Trophoblast cell (in vitro differentiated cells and primary cell): Measurements from ENCODE around the gene SLAIN1.
"Not testable (repeated sequence)": the region's sequence is repeated elsewhere in the genome, so short reads cannot be mapped to it uniquely, and the experiment has no call there.

Experiments
- DNase-seq, 2 donors: peaks; one replicate each; pipeline ENCODE4 v3.0.0-alpha.2; 2016
- H2AFZ ChIP-seq: 2 replicates; pipeline ENCODE4 v1.6.1; 2013; ENCODE audit warnings: low read length, moderate library complexity, mild to moderate bottlenecking; ENCODE audit not compliant: insufficient read depth, poor library complexity
- H2AK5ac ChIP-seq: 2 replicates; pipeline ENCODE4 v1.6.1; 2013; ENCODE audit warnings: mild to moderate bottlenecking, low read length
- H2BK120ac ChIP-seq: 2 replicates; pipeline ENCODE4 v1.6.1; 2013; ENCODE audit warnings: low read length, mild to moderate bottlenecking, moderate library complexity; ENCODE audit not compliant: insufficient read depth, poor library complexity
- H2BK12ac ChIP-seq: 2 replicates; pipeline ENCODE4 v1.6.1; 2013; ENCODE audit warnings: mild to moderate bottlenecking, low read length, moderate library complexity
- H2BK5ac ChIP-seq: 2 replicates; pipeline ENCODE4 v1.6.1; 2013; ENCODE audit warnings: low read length, low read depth, moderate library complexity, mild to moderate bottlenecking; ENCODE audit not compliant: poor library complexity
- H3K14ac ChIP-seq: 2 replicates; pipeline ENCODE4 v1.6.1; 2013; ENCODE audit warnings: mild to moderate bottlenecking, low read length
- H3K18ac ChIP-seq: 2 replicates; pipeline ENCODE4 v1.6.1; 2013; ENCODE audit warnings: mild to moderate bottlenecking, low read length
- H3K23ac ChIP-seq: 2 replicates; pipeline ENCODE4 v1.6.1; 2013; ENCODE audit warnings: low read length
- H3K27ac ChIP-seq: 2 replicates; pipeline ENCODE4 v1.5.1; 2013; ENCODE audit warnings: low read depth, mild to moderate bottlenecking, inconsistent platforms, low read length, moderate library complexity
- H3K27me3 ChIP-seq: 2 replicates; pipeline ENCODE4 v1.6.1; 2013; ENCODE audit warnings: inconsistent platforms, mild to moderate bottlenecking, low read length, moderate library complexity; ENCODE audit not compliant: insufficient read depth
- H3K36me3 ChIP-seq, 2 experiments: 1 replicate in 1 of 2; 2 replicates in 1 of 2; pipeline ENCODE4 v1.6.1; 2013; ENCODE audit warnings: low read length in 2 of 2, mild to moderate bottlenecking in 2 of 2, moderate library complexity in 1 of 2; ENCODE audit not compliant: insufficient read depth in 2 of 2, control insufficient read depth in 1 of 2
- H3K4ac ChIP-seq: 2 replicates; pipeline ENCODE4 v1.6.1; 2013; ENCODE audit warnings: low read depth, mild to moderate bottlenecking, low read length, moderate library complexity
- H3K4me1 ChIP-seq, 2 experiments: 1 replicate in 1 of 2; 2 replicates in 1 of 2; pipeline ENCODE4 v1.6.1; 2013; ENCODE audit warnings: low read length in 2 of 2, mild to moderate bottlenecking in 2 of 2, moderate library complexity in 1 of 2; ENCODE audit not compliant: insufficient read depth in 2 of 2, control insufficient read depth in 1 of 2
- H3K4me2 ChIP-seq: 2 replicates; pipeline ENCODE4 v1.6.1; 2013; ENCODE audit warnings: inconsistent platforms, mild to moderate bottlenecking, low read length, moderate library complexity
- H3K4me3 ChIP-seq: 2 replicates; pipeline ENCODE4 v1.5.1; 2013; ENCODE audit warnings: mild to moderate bottlenecking, low read depth, low read length, inconsistent platforms
- H3K79me1 ChIP-seq: one replicate; pipeline ENCODE4 v1.6.1; 2013; ENCODE audit warnings: low read length
- H3K79me2 ChIP-seq: 2 replicates; pipeline ENCODE4 v1.6.1; 2013; ENCODE audit warnings: low read length, mild to moderate bottlenecking; ENCODE audit not compliant: control insufficient read depth, insufficient read depth, poor library complexity
- H3K9ac ChIP-seq: 2 replicates; pipeline ENCODE4 v1.6.1; 2013; ENCODE audit warnings: mild to moderate bottlenecking, low read length
- H3K9me3 ChIP-seq: 2 replicates; pipeline ENCODE4 v1.6.1; 2013; ENCODE audit warnings: low read depth, mild to moderate bottlenecking, control low read depth, inconsistent platforms, low read length; ENCODE audit not compliant: insufficient read depth
- H4K12ac ChIP-seq: 2 replicates; pipeline ENCODE4 v1.6.1; 2013; ENCODE audit warnings: low read depth, mild to moderate bottlenecking, low read length, moderate library complexity
- H4K8ac ChIP-seq: 2 replicates; pipeline ENCODE4 v1.6.1; 2013; ENCODE audit warnings: low read depth, mild to moderate bottlenecking, low read length, moderate library complexity
- H4K91ac ChIP-seq: one replicate; pipeline ENCODE4 v1.6.1; 2013; ENCODE audit warnings: low read depth, mild to moderate bottlenecking, low read length, moderate library complexity
- WGBS: extraction: QIAGEN DNeasy Blood & Tissue Kit; methylation state at CpG from one replicate; pipeline ENCODE4 v1.1.7; 2013; ENCODE audit warnings: missing lambda C conversion rate; ENCODE audit not compliant: insufficient read length, insufficient coverage; ENCODE audit errors: extremely low coverage; 5-methylcytosine and 5-hydroxymethylcytosine counted together

SLAIN1 gene

DNA sequence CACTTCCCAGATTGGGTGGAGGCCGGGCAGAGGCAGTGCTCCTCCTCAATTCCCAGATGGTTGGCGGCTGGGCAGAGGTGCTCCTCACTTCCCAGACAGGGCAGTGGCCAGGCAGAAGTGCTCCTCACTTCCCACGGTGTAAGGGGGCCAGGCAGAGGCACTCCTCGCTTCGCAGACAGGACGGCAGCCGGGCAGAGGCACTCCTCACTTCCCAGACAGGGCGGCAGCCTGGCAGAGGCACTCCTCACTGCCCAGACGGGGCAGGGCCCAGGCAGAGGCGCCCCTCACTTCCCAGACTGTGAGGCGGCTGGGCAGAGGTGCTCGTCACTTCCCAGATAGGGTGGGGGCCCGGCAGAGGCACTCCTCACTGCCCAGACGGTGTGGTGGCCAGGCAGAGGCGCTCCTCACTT is 36.6 kb upstream of the SLAIN1 start:
- peaks cover 9% of the 10 kb centered on the region for H3K9me3 ChIP-seq
- H2BK120ac ChIP-seq = no peak overlapping the region
- H3K18ac ChIP-seq = no peak overlapping the region
- H3K23ac ChIP-seq = no peak overlapping the region
- H3K27ac ChIP-seq = no peak overlapping the region
- no peaks in the 10 kb centered on the region for H3K79me2 ChIP-seq
- H3K4me3 ChIP-seq = no peak overlapping the region
- H4K12ac ChIP-seq = no peak overlapping the region
- no peaks in the 10 kb centered on the region for H3K79me1 ChIP-seq
- no peak overlapping the region for H3K9ac ChIP-seq
- no peaks in the 10 kb centered on the region for H3K27me3 ChIP-seq
- no peak overlapping the region for H4K91ac ChIP-seq
- DNase-seq = no peak
- no peaks in the 10 kb centered on the region for H3K4me1 ChIP-seq
- H2BK5ac ChIP-seq = no peak overlapping the region
- no peak overlapping the region for H4K8ac ChIP-seq
- H2AFZ ChIP-seq = no peak overlapping the region
- H2BK12ac ChIP-seq = no peak overlapping the region
- no peak overlapping the region for H3K4me2 ChIP-seq
- no peak overlapping the region for H3K14ac ChIP-seq
- no CpG with 5 or more reads among the region's 15 CpGs for WGBS
- H3K4ac ChIP-seq = no peak overlapping the region
- H2AK5ac ChIP-seq = no peak overlapping the region
- H3K36me3 ChIP-seq = no peaks in the 10 kb centered on the region

DNA sequence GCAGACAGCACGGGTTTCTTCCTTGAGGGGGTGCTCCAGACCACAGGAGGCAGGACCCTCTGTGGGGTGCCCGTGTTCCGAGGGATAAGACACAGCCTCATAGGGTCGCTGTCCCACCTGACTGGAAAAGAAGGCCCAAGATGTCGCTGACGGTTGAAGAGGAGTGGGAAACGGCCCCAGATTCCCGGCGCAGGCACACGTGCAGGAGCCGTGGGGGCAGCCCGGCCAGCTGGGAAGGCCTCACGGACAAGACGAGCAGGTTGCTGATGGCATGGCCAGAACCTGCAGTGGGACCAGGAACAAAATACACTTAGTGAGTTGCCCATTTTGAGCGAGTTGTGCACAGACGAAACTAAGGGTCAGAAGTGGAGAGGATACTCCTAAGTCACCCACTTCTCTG is 35.2 kb upstream of the SLAIN1 start:
- not testable (repeated sequence) for H2BK120ac ChIP-seq, H3K27me3 ChIP-seq, H3K36me3 ChIP-seq, H3K4me3 ChIP-seq, H3K27ac ChIP-seq, H2BK5ac ChIP-seq, H3K9ac ChIP-seq, H2AFZ ChIP-seq, H2BK12ac ChIP-seq, H4K8ac ChIP-seq, H3K4me2 ChIP-seq, DNase-seq, H3K14ac ChIP-seq, H3K79me2 ChIP-seq, H4K91ac ChIP-seq, H2AK5ac ChIP-seq, H3K79me1 ChIP-seq, H3K4me1 ChIP-seq, H3K4ac ChIP-seq, H3K18ac ChIP-seq, H4K12ac ChIP-seq, H3K9me3 ChIP-seq, H3K23ac ChIP-seq
- WGBS = no CpG with 5 or more reads among the region's 16 CpGs

DNA sequence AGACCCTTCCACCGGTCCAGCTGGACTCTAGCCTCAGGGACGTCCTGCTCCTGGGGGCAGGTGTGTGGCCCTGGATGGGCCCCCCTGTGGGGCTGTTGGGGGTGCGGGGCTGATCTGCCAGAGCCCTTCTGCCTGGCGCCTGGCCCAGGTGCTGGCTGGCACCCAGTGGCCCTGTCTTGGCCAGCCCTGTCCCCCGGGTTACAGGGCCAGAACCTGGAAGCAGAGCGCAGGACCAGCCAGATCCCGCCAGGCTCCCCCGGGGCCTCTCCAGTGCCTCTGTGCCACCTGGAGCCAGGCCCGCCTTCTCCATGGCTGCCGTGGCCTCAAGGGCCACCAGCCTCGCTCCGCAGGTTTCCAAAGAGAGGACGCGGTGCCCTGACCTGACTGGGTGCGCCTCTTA is 34.7 kb upstream of the SLAIN1 start:
- H3K18ac ChIP-seq, H4K8ac ChIP-seq, DNase-seq, H3K4me1 ChIP-seq, H3K23ac ChIP-seq, H3K4me3 ChIP-seq, H3K27ac ChIP-seq, H3K9me3 ChIP-seq, H3K9ac ChIP-seq, H3K36me3 ChIP-seq, H3K27me3 ChIP-seq, H2BK120ac ChIP-seq, H2BK12ac ChIP-seq, H2AK5ac ChIP-seq, H2AFZ ChIP-seq, H4K91ac ChIP-seq, H3K79me1 ChIP-seq, H3K4me2 ChIP-seq, H3K4ac ChIP-seq, H2BK5ac ChIP-seq, H3K79me2 ChIP-seq, H3K14ac ChIP-seq, H4K12ac ChIP-seq: not testable (repeated sequence)
- no CpG with 5 or more reads among the region's 15 CpGs for WGBS

DNA sequence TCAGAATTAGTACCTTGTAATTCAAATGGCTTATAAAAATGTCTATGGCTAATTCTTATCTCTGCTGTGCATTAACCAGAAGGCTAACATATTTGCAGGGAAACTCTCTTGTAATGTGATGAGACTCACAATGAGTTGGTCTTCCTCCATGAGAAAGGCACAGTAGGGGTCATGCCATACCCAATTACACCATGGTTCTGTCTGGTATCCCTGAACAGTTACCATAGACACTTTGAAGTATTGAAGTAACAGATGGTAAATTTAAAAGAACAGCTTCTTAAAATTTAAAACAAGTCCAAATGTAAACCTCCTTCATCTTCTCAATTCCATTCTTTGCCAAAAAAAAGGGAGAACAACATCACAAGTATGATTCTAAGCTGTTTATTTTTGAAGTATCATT is 22.6 kb upstream of the SLAIN1 start:
- Histone ChIP-seq H2AFZ (no peak overlapping the region), H3K4me3 (no peak overlapping the region), H2BK120ac (no peak overlapping the region), H3K79me1 (no peaks in the 10 kb centered on the region), H2BK5ac (no peak overlapping the region), H3K14ac (no peak overlapping the region), H3K27me3 (no peaks in the 10 kb centered on the region), H4K91ac (no peak overlapping the region), H3K18ac (no peak overlapping the region), H2AK5ac (no peak overlapping the region), H3K9me3 (no peaks in the 10 kb centered on the region), H4K8ac (no peak overlapping the region), H3K4ac (no peak overlapping the region), H4K12ac (no peak overlapping the region), H3K9ac (no peak overlapping the region), H3K79me2 (no peaks in the 10 kb centered on the region), H3K27ac (no peak overlapping the region), H3K4me2 (no peak overlapping the region), H2BK12ac (no peak overlapping the region), H3K4me1 (no peaks in the 10 kb centered on the region), H3K36me3 (no peaks in the 10 kb centered on the region), H3K23ac (no peak overlapping the region)
- no peak for DNase-seq
